Right lobe of liver (tissue), 6 donors: ENCODE data around the gene FOXF2. TPM values are rescaled to one million over a fixed set of nuclear protein-coding genes. Genes with fewer than 3 reads are reported as not detected.

Experiments used
- ATAC-seq, 4 donors: fragments of 200-7000 bp; cut with Tn5 transposase; one replicate each; pipeline ENCODE4 v1.9.1; 2020; ENCODE audit warnings: mild to moderate bottlenecking in 4 of 4, moderate library complexity in 4 of 4
- DNase-seq, 3 donors: peaks; one replicate each; pipeline ENCODE4 v3.0.0-alpha.2; 2020
- H3K27ac ChIP-seq, 3 donors: fragments of 200-600 bp; one replicate each; pipeline ENCODE4 v1.8.0; 2022
- H3K27me3 ChIP-seq, 2 donors: fragments of 200-600 bp; one replicate each; pipeline ENCODE4 v1.8.0; 2022
- H3K36me3 ChIP-seq, 4 donors: fragments of 200-600 bp; sonication (generic) in 1 of 4; one replicate each; pipeline versions ENCODE4 v1.5.1 to v1.8.0; 2017 to 2022; ENCODE audit warnings: control low read depth in 1 of 4
- H3K4me1 ChIP-seq, 4 donors: fragments of 200-600 bp; sonication (generic) in 1 of 4; one replicate each; pipeline versions ENCODE4 v1.5.1 to v1.8.0; 2017 to 2022; ENCODE audit warnings: control low read depth in 1 of 4
- H3K4me3 ChIP-seq, 3 donors: fragments of 200-600 bp; one replicate each; pipeline ENCODE4 v1.8.0; 2022
- H3K9me3 ChIP-seq, 4 donors: fragments of 200-600 bp; sonication (generic) in 1 of 4; one replicate each; pipeline versions ENCODE4 v1.5.1 to v1.8.0; 2017 to 2022; ENCODE audit warnings: control low read depth in 1 of 4
- CTCF ChIP-seq, 4 donors: fragments of 200-600 bp in 3 of 4; fragments of 450-650 bp in 1 of 4; IDR thresholded peaks; one replicate each; pipeline versions ENCODE4 v1.5.1 to v1.8.0; 2016 to 2022; ENCODE audit warnings: antibody characterized with exemption in 4 of 4, mild to moderate bottlenecking in 2 of 4
- POLR2A ChIP-seq: fragments of 450-650 bp; IDR thresholded peaks from one replicate; pipeline ENCODE4 v1.6.1; 2017; ENCODE audit warnings: antibody characterized with exemption, mild to moderate bottlenecking
- WGBS: methylation state at CpG from one replicate; pipeline ENCODE4 v1.1.6; 2018; ENCODE audit warnings: low coverage, low lambda C conversion rate; ENCODE audit not compliant: insufficient coverage; ENCODE audit errors: missing lambda C conversion rate; 5-methylcytosine and 5-hydroxymethylcytosine counted together
- intact Hi-C, 2 donors: fragments of 100-400 bp; cut with DNase I; formaldehyde crosslinking; loops; one replicate each; pipeline versions ENCODE4 v1.11.2 to v1.14.1; 2022
- total RNA-seq, 6 experiments: library from RNA; depleted of rRNA in 2 of 6; stranded (reverse); fragments of >200 nt in 2 of 6; fragmentation: NEBNext Ultra II Directional in 3 of 6; extraction: Animal tissue kit (Norgen Biotek cat#: 25700) in 3 of 6; gene quantifications; one replicate each; pipeline versions ENCODE4 v1.1.0 to v1.2.4, GENCODE V29; 2016 to 2023
- donor health status: DM: no; HTN: yes; CAD: no.
- donor health status: DM: no; HTN: no; CAD: no.
- donor health status: DM: no; HTN: no; CAD: no.
- donor health status: DM: no; HTN: yes; CAD: no.
- donor health status: DM: no; HTN: yes; CAD: no.

Gene FOXF2
- total RNA-seq, 6 experiments from 2014 or later = 0.11 to 0.19 TPM; not detected in 4

- H3K4me1 ChIP-seq = peaks cover 0 to 25% (median 2%) of the 10 kb centered on the region in 4 donors
- no peak for ATAC-seq
- intact Hi-C loops = no loop called here
These were observed 6.3 kb upstream of the FOXF2 start for GRCh38 chr6:1382883-1383728.

GRCh38 chr6:1383729-1384548 is 5.4 kb upstream of the FOXF2 start:
- H3K27me3 ChIP-seq = peaks cover 30 to 65% of the 10 kb centered on the region in 2 donors
- no peak overlapping the region for H3K27ac ChIP-seq
- H3K9me3 ChIP-seq = no peaks in the 10 kb centered on the region
- intact Hi-C loops = no loop called here
- WGBS = under 1% methylated on average over 20 of the region's 71 CpGs
- H3K4me1 ChIP-seq = peaks cover 0 to 20% (median 2%) of the 10 kb centered on the region in 4 donors
- ATAC-seq = no peak
- H3K36me3 ChIP-seq = no peaks in the 10 kb centered on the region
- peak in 1 of 3 donors; percentile 38 for DNase-seq
- TF ChIP-seq CTCF (IDR thresholded peaks at IDR 0.05) (no peak), POLR2A (no peak)
- no peak overlapping the region for H3K4me3 ChIP-seq

More at GRCh38 chr6:1382883-1383728, 6.3 kb upstream of the FOXF2 start:
- 0% methylated on average over 1 of the region's 57 CpGs for WGBS
- Histone ChIP-seq H3K27ac (no peak overlapping the region), H3K27me3 (peaks cover 35 to 70% of the 10 kb centered on the region in 2 donors), H3K36me3 (no peaks in the 10 kb centered on the region), H3K4me3 (no peak overlapping the region), H3K9me3 (no peaks in the 10 kb centered on the region)
- DNase-seq = no peak
- TF ChIP-seq POLR2A (no peak), CTCF (IDR thresholded peaks at IDR 0.05) (no peak)

GRCh38 chr6:1384549-1385128 is 4.7 kb upstream of the FOXF2 start:
- no peak for ATAC-seq
- Histone ChIP-seq H3K4me3 (no peak overlapping the region), H3K4me1 (peaks cover 0 to 15% (median 2%) of the 10 kb centered on the region in 4 donors), H3K9me3 (no peaks in the 10 kb centered on the region), H3K27ac (no peak overlapping the region), H3K36me3 (no peaks in the 10 kb centered on the region), H3K27me3 (peaks cover 26 to 60% of the 10 kb centered on the region in 2 donors)
- DNase-seq = no peak
- intact Hi-C loops = no loop called here
- TF ChIP-seq POLR2A (no peak), CTCF (IDR thresholded peaks at IDR 0.05) (no peak)
- WGBS = 7% methylated on average over 20 of the region's 34 CpGs

- DNase-seq = no peak
- H3K4me3 ChIP-seq = no peak overlapping the region
- no peak overlapping the region for H3K27ac ChIP-seq
- H3K4me1 ChIP-seq = peaks cover 0 to 19% (median 2%) of the 10 kb centered on the region in 4 donors
- H3K36me3 ChIP-seq = no peaks in the 10 kb centered on the region
- peaks cover 26 to 57% of the 10 kb centered on the region in 2 donors for H3K27me3 ChIP-seq
- no peak for TF ChIP-seq POLR2A
- no peak for TF ChIP-seq CTCF (IDR thresholded peaks at IDR 0.05)
- no peak for ATAC-seq
- WGBS = 9% methylated on average over 35 of the region's 39 CpGs
- H3K9me3 ChIP-seq = no peaks in the 10 kb centered on the region
- intact Hi-C loops = no loop called here
These were observed 4.0 kb upstream of the FOXF2 start for GRCh38 chr6:1385129-1386037.
